Trophoblast cell (in vitro differentiated cells and primary cell): ENCODE results near the gene TCERG1.

Experiments used
- DNase-seq, 2 donors: peaks; one replicate each; pipeline ENCODE4 v3.0.0-alpha.2; 2016
- H2AFZ ChIP-seq: 2 replicates; pipeline ENCODE4 v1.6.1; 2013; ENCODE audit warnings: low read length, moderate library complexity, mild to moderate bottlenecking; ENCODE audit not compliant: insufficient read depth, poor library complexity
- H2AK5ac ChIP-seq: 2 replicates; pipeline ENCODE4 v1.6.1; 2013; ENCODE audit warnings: mild to moderate bottlenecking, low read length
- H2BK120ac ChIP-seq: 2 replicates; pipeline ENCODE4 v1.6.1; 2013; ENCODE audit warnings: low read length, mild to moderate bottlenecking, moderate library complexity; ENCODE audit not compliant: insufficient read depth, poor library complexity
- H2BK12ac ChIP-seq: 2 replicates; pipeline ENCODE4 v1.6.1; 2013; ENCODE audit warnings: mild to moderate bottlenecking, low read length, moderate library complexity
- H2BK5ac ChIP-seq: 2 replicates; pipeline ENCODE4 v1.6.1; 2013; ENCODE audit warnings: low read length, low read depth, moderate library complexity, mild to moderate bottlenecking; ENCODE audit not compliant: poor library complexity
- H3K14ac ChIP-seq: 2 replicates; pipeline ENCODE4 v1.6.1; 2013; ENCODE audit warnings: mild to moderate bottlenecking, low read length
- H3K18ac ChIP-seq: 2 replicates; pipeline ENCODE4 v1.6.1; 2013; ENCODE audit warnings: mild to moderate bottlenecking, low read length
- H3K23ac ChIP-seq: 2 replicates; pipeline ENCODE4 v1.6.1; 2013; ENCODE audit warnings: low read length
- H3K27ac ChIP-seq: 2 replicates; pipeline ENCODE4 v1.5.1; 2013; ENCODE audit warnings: low read depth, mild to moderate bottlenecking, inconsistent platforms, low read length, moderate library complexity
- H3K27me3 ChIP-seq: 2 replicates; pipeline ENCODE4 v1.6.1; 2013; ENCODE audit warnings: inconsistent platforms, mild to moderate bottlenecking, low read length, moderate library complexity; ENCODE audit not compliant: insufficient read depth
- H3K36me3 ChIP-seq, 2 experiments: 1 replicate in 1 of 2; 2 replicates in 1 of 2; pipeline ENCODE4 v1.6.1; 2013; ENCODE audit warnings: low read length in 2 of 2, mild to moderate bottlenecking in 2 of 2, moderate library complexity in 1 of 2; ENCODE audit not compliant: insufficient read depth in 2 of 2, control insufficient read depth in 1 of 2
- H3K4ac ChIP-seq: 2 replicates; pipeline ENCODE4 v1.6.1; 2013; ENCODE audit warnings: low read depth, mild to moderate bottlenecking, low read length, moderate library complexity
- H3K4me1 ChIP-seq, 2 experiments: 1 replicate in 1 of 2; 2 replicates in 1 of 2; pipeline ENCODE4 v1.6.1; 2013; ENCODE audit warnings: low read length in 2 of 2, mild to moderate bottlenecking in 2 of 2, moderate library complexity in 1 of 2; ENCODE audit not compliant: insufficient read depth in 2 of 2, control insufficient read depth in 1 of 2
- H3K4me2 ChIP-seq: 2 replicates; pipeline ENCODE4 v1.6.1; 2013; ENCODE audit warnings: inconsistent platforms, mild to moderate bottlenecking, low read length, moderate library complexity
- H3K4me3 ChIP-seq: 2 replicates; pipeline ENCODE4 v1.5.1; 2013; ENCODE audit warnings: mild to moderate bottlenecking, low read depth, low read length, inconsistent platforms
- H3K79me1 ChIP-seq: one replicate; pipeline ENCODE4 v1.6.1; 2013; ENCODE audit warnings: low read length
- H3K79me2 ChIP-seq: 2 replicates; pipeline ENCODE4 v1.6.1; 2013; ENCODE audit warnings: low read length, mild to moderate bottlenecking; ENCODE audit not compliant: control insufficient read depth, insufficient read depth, poor library complexity
- H3K9ac ChIP-seq: 2 replicates; pipeline ENCODE4 v1.6.1; 2013; ENCODE audit warnings: mild to moderate bottlenecking, low read length
- H3K9me3 ChIP-seq: 2 replicates; pipeline ENCODE4 v1.6.1; 2013; ENCODE audit warnings: low read depth, mild to moderate bottlenecking, control low read depth, inconsistent platforms, low read length; ENCODE audit not compliant: insufficient read depth
- H4K12ac ChIP-seq: 2 replicates; pipeline ENCODE4 v1.6.1; 2013; ENCODE audit warnings: low read depth, mild to moderate bottlenecking, low read length, moderate library complexity
- H4K8ac ChIP-seq: 2 replicates; pipeline ENCODE4 v1.6.1; 2013; ENCODE audit warnings: low read depth, mild to moderate bottlenecking, low read length, moderate library complexity
- H4K91ac ChIP-seq: one replicate; pipeline ENCODE4 v1.6.1; 2013; ENCODE audit warnings: low read depth, mild to moderate bottlenecking, low read length, moderate library complexity
- WGBS: extraction: QIAGEN DNeasy Blood & Tissue Kit; methylation state at CpG from one replicate; pipeline ENCODE4 v1.1.7; 2013; ENCODE audit warnings: missing lambda C conversion rate; ENCODE audit not compliant: insufficient read length, insufficient coverage; ENCODE audit errors: extremely low coverage; 5-methylcytosine and 5-hydroxymethylcytosine counted together

TCERG1 gene

GRCh38 chr5:146427619-146427997, 19.5 kb upstream of the TCERG1 start:
- no peak overlapping the region for H3K27ac ChIP-seq
- H3K9ac ChIP-seq, result no peak overlapping the region
- H2AFZ ChIP-seq, result no peak overlapping the region
- H3K9me3 ChIP-seq, result no peaks in the 10 kb centered on the region
- no peak overlapping the region for H3K4me2 ChIP-seq
- no peaks in the 10 kb centered on the region for H3K36me3 ChIP-seq
- H2BK5ac ChIP-seq, result no peak overlapping the region
- no peak overlapping the region for H3K14ac ChIP-seq
- no peak for DNase-seq
- H3K18ac ChIP-seq, result no peak overlapping the region
- H2BK12ac ChIP-seq, result no peak overlapping the region
- H3K4ac ChIP-seq, result no peak overlapping the region
- no peaks in the 10 kb centered on the region for H3K79me2 ChIP-seq
- H4K91ac ChIP-seq, result no peak overlapping the region
- H3K27me3 ChIP-seq, result no peaks in the 10 kb centered on the region
- no peak overlapping the region for H2BK120ac ChIP-seq
- no peak overlapping the region for H4K8ac ChIP-seq
- no peak overlapping the region for H2AK5ac ChIP-seq
- H3K23ac ChIP-seq, result no peak overlapping the region
- no CpG with 5 or more reads among the region's 4 CpGs for WGBS
- H4K12ac ChIP-seq, result no peak overlapping the region
- H3K4me3 ChIP-seq, result no peak overlapping the region
- no peaks in the 10 kb centered on the region for H3K79me1 ChIP-seq
- no peaks in the 10 kb centered on the region for H3K4me1 ChIP-seq

GRCh38 chr5:146428658-146429057, 18.5 kb upstream of the TCERG1 start:
- Histone ChIP-seq H2BK5ac (no peak overlapping the region), H3K4me1 (no peaks in the 10 kb centered on the region), H2BK120ac (no peak overlapping the region), H3K9ac (no peak overlapping the region), H3K79me2 (no peaks in the 10 kb centered on the region), H3K23ac (no peak overlapping the region), H3K79me1 (no peaks in the 10 kb centered on the region), H3K4ac (no peak overlapping the region), H3K4me3 (no peak overlapping the region), H3K14ac (no peak overlapping the region), H3K36me3 (no peaks in the 10 kb centered on the region), H2AK5ac (no peak overlapping the region), H4K91ac (no peak overlapping the region), H3K18ac (no peak overlapping the region), H3K9me3 (no peaks in the 10 kb centered on the region), H2AFZ (no peak overlapping the region), H4K8ac (no peak overlapping the region), H3K27me3 (no peaks in the 10 kb centered on the region), H2BK12ac (no peak overlapping the region), H3K4me2 (no peak overlapping the region), H3K27ac (no peak overlapping the region), H4K12ac (no peak overlapping the region)
- WGBS, result no CpG with 5 or more reads among the region's 8 CpGs
- DNase-seq, result no peak

GRCh38 chr5:146440353-146440752, 6.8 kb upstream of the TCERG1 start:
- H3K36me3 ChIP-seq, result no peaks in the 10 kb centered on the region
- H2BK5ac ChIP-seq, result no peak overlapping the region

GRCh38 chr5:146440870-146441495, 6.2 kb upstream of the TCERG1 start:
- Histone ChIP-seq H4K8ac (no peak overlapping the region), H3K27ac (no peak overlapping the region), H2AK5ac (no peak overlapping the region), H3K14ac (no peak overlapping the region), H3K27me3 (no peaks in the 10 kb centered on the region), H2BK5ac (no peak overlapping the region), H3K18ac (no peak overlapping the region), H3K36me3 (no peaks in the 10 kb centered on the region), H3K9ac (no peak overlapping the region), H3K23ac (no peak overlapping the region), H3K79me2 (no peaks in the 10 kb centered on the region), H3K4me2 (no peak overlapping the region), H3K9me3 (no peaks in the 10 kb centered on the region), H3K79me1 (no peaks in the 10 kb centered on the region), H3K4me1 (no peaks in the 10 kb centered on the region), H2BK12ac (no peak overlapping the region), H2AFZ (no peak overlapping the region), H4K91ac (no peak overlapping the region), H3K4me3 (no peak overlapping the region), H3K4ac (no peak overlapping the region), H2BK120ac (no peak overlapping the region), H4K12ac (no peak overlapping the region)
- no CpG with 5 or more reads among the region's 5 CpGs for WGBS
- DNase-seq, result no peak

More at GRCh38 chr5:146440353-146440752, 6.8 kb upstream of the TCERG1 start:
- Histone ChIP-seq H3K27me3 (no peaks in the 10 kb centered on the region), H4K12ac (no peak overlapping the region), H3K79me1 (no peaks in the 10 kb centered on the region), H2AFZ (no peak overlapping the region), H2BK120ac (no peak overlapping the region), H3K4me3 (no peak overlapping the region), H3K9me3 (no peaks in the 10 kb centered on the region), H2AK5ac (no peak overlapping the region), H3K14ac (no peak overlapping the region), H3K4me2 (no peak overlapping the region), H3K4ac (no peak overlapping the region), H2BK12ac (no peak overlapping the region), H3K4me1 (no peaks in the 10 kb centered on the region), H3K18ac (no peak overlapping the region), H3K27ac (no peak overlapping the region), H3K9ac (no peak overlapping the region), H3K79me2 (no peaks in the 10 kb centered on the region), H4K8ac (no peak overlapping the region), H3K23ac (no peak overlapping the region), H4K91ac (no peak overlapping the region)
- DNase-seq, result peak in 1 of 2 donors; percentile 36
- WGBS, result no CpG with 5 or more reads among the region's 1 CpG
